ENCODE results near the gene TOR4A. TPM values are rescaled to one million over a fixed set of nuclear protein-coding genes. Genes with fewer than 3 reads are reported as not detected.

The TOR4A gene
- total RNA-seq, 2 experiments from 2014 or later, result 11.7 to 22.3 TPM

- Histone ChIP-seq H3K36me3 (ENCODE audit: insufficient read depth, low read length) (no peaks in the 10 kb centered on the region), H3K9me3 (ENCODE audit: low read length) (no peaks in the 10 kb centered on the region), H3K4me2 (ENCODE audit: low read length) (no peak overlapping the region), H4K20me1 (ENCODE audit: insufficient read depth, low read length) (no peaks in the 10 kb centered on the region), H3K4me3 (ENCODE audit: low read depth, low read length, poor library complexity, severe bottlenecking) (no peak overlapping the region), H3K4me1 (ENCODE audit: insufficient read depth, low read length, poor library complexity, severe bottlenecking) (peaks cover 45% of the 10 kb centered on the region), H2AFZ (ENCODE audit: low read length) (no peak overlapping the region), H3K27ac (ENCODE audit: low read depth, low read length, poor library complexity, severe bottlenecking) (no peak overlapping the region), H3K79me2 (ENCODE audit: insufficient read depth, low read depth, low read length) (no peaks in the 10 kb centered on the region), H3K9me2 (ENCODE audit: insufficient read depth, low read length) (no peaks in the 10 kb centered on the region)
- intact Hi-C loops (cut with micrococcal nuclease; ENCODE audit: unreplicated experiment), result loop anchor here (5.0 kb wide), 1 partner anchor 143 kb away; no protein-coding TSS in a partner anchor
- ChIA-PET CTCF (ENCODE audit: unreplicated experiment) (no interaction called here), POLR2A (no interaction called here)
- TF ChIP-seq CTCF (conservative IDR thresholded peaks at IDR 0.05; ENCODE audit: low read length) (no peak), EZH2phosphoT487 (IDR thresholded peaks at IDR 0.05; ENCODE audit: borderline replicate concordance, low read depth, low read length) (no peak)
- DNase-seq (ENCODE audit: low spot score), result no peak
- BruUV-seq (replicated peaks), result no TSS peak
Measured at GRCh38 chr9:137303893-137304382, 26.4 kb downstream of the TOR4A start.

- Histone ChIP-seq H3K36me3 (ENCODE audit: insufficient read depth, low read length) (no peaks in the 10 kb centered on the region), H3K4me1 (ENCODE audit: insufficient read depth, low read length, poor library complexity, severe bottlenecking) (peaks cover 45% of the 10 kb centered on the region), H3K9me2 (ENCODE audit: insufficient read depth, low read length) (no peaks in the 10 kb centered on the region), H4K20me1 (ENCODE audit: insufficient read depth, low read length) (no peaks in the 10 kb centered on the region), H3K79me2 (ENCODE audit: insufficient read depth, low read depth, low read length) (no peaks in the 10 kb centered on the region), H3K9me3 (ENCODE audit: low read length) (no peaks in the 10 kb centered on the region), H2AFZ (ENCODE audit: low read length) (no peak overlapping the region), H3K4me3 (ENCODE audit: low read depth, low read length, poor library complexity, severe bottlenecking) (no peak overlapping the region), H3K4me2 (ENCODE audit: low read length) (no peak overlapping the region), H3K27ac (ENCODE audit: low read depth, low read length, poor library complexity, severe bottlenecking) (no peak overlapping the region)
- DNase-seq (ENCODE audit: low spot score), result no peak
- no TSS peak for BruUV-seq (replicated peaks)
- intact Hi-C loops (cut with micrococcal nuclease; ENCODE audit: unreplicated experiment), result loop anchor here (5.0 kb wide), 1 partner anchor 143 kb away; no protein-coding TSS in a partner anchor
- POLR2A ChIA-PET, result interaction anchor here (0.7 kb wide), 1 partner anchor 216 kb away, joined by 3 read pairs; no protein-coding TSS in a partner anchor
- TF ChIP-seq CTCF (conservative IDR thresholded peaks at IDR 0.05; ENCODE audit: low read length), result peak; percentile 26; the same call in 1 of the 2 replicates
- no peak for TF ChIP-seq EZH2phosphoT487 (IDR thresholded peaks at IDR 0.05; ENCODE audit: borderline replicate concordance, low read depth, low read length)
- CTCF ChIA-PET (ENCODE audit: unreplicated experiment), result no interaction called here
Measured at GRCh38 chr9:137304383-137305059, 27.0 kb downstream of the TOR4A start.
